Activated CD8-positive, alpha-beta memory T cell treated with anti-CD3 and anti-CD28 coated beads, Interleukin-2, amount 10 ng/mL, durations not matched to agents 7 days and 5 days (primary cell): ENCODE measurements around the gene PDGFD. TPM values are rescaled to one million over a fixed set of nuclear protein-coding genes. Genes with fewer than 3 reads are reported as not detected.

Experiments
- ATAC-seq: fragments of 150-1000 bp; cut with Tn5 transposase; one replicate; pipeline ENCODE4 v1.10.0; 2021; ENCODE audit warnings: moderate library complexity
- CTCF ChIA-PET: fragments of 350-600 bp; sonication (Branson Sonifier 250); formaldehyde crosslinking; loops from one replicate; lab custom pipeline; 2021; ENCODE audit warnings: antibody characterized with exemption; lab: Charles Lee
- DNase-seq: peaks from one replicate; pipeline ENCODE4 v3.0.0-alpha.2; 2020
- H3K27ac Mint-ChIP-seq: one replicate; pipeline ENCODE4 v1.8.0; 2021; ENCODE audit warnings: mild to moderate bottlenecking, mixed read lengths
- H3K27me3 Mint-ChIP-seq: one replicate; pipeline ENCODE4 v1.8.0; 2021; ENCODE audit warnings: mixed read lengths
- H3K36me3 Mint-ChIP-seq: one replicate; pipeline ENCODE4 v1.8.0; 2021; ENCODE audit warnings: mild to moderate bottlenecking, mixed read lengths
- H3K4me1 Mint-ChIP-seq: one replicate; pipeline ENCODE4 v1.8.0; 2021; ENCODE audit warnings: mixed read lengths
- H3K4me3 Mint-ChIP-seq: one replicate; pipeline ENCODE4 v1.8.0; 2021; ENCODE audit warnings: mild to moderate bottlenecking, moderate library complexity, mixed read lengths
- H3K9me3 Mint-ChIP-seq: one replicate; pipeline ENCODE4 v1.8.0; 2022; ENCODE audit warnings: low read depth, mixed read lengths
- total RNA-seq, 2 experiments: library from RNA; stranded (reverse); gene quantifications; one replicate each; pipeline ENCODE4 v1.2.3, GENCODE V29; 2021

The PDGFD gene
- total RNA-seq, 2 experiments from 2014 or later = 0.12 to 0.15 TPM

DNA sequence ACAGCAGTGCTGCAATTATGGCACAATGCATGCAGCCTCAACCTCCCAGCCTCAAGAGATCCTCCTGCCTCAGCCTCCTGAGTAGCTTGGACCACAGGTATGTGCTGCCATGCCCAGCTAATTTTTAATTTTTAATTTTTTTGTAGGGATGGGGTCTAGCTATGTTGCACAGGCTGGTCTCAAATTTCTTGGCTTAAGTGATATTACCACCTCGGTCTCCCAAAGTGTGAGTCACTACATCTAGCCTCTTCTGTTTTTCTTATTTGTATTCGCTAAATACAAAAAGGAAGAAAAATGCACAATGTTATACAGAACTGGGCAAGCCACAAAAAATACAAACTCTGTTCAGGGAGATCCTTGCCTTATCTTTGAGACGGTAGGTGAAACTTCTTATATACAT lies 65.4 kb downstream of the PDGFD start:
- ATAC-seq (no peak), DNase-seq (no peak)
- CTCF ChIA-PET = no interaction called here
- no peaks in the 10 kb centered on the region for H3K27me3 Mint-ChIP-seq
- no peak overlapping the region for H3K27ac Mint-ChIP-seq
- H3K4me1 Mint-ChIP-seq = no peaks in the 10 kb centered on the region
- H3K4me3 Mint-ChIP-seq = no peak overlapping the region
- no peaks in the 10 kb centered on the region for H3K36me3 Mint-ChIP-seq
- H3K9me3 Mint-ChIP-seq = no peaks in the 10 kb centered on the region

DNA sequence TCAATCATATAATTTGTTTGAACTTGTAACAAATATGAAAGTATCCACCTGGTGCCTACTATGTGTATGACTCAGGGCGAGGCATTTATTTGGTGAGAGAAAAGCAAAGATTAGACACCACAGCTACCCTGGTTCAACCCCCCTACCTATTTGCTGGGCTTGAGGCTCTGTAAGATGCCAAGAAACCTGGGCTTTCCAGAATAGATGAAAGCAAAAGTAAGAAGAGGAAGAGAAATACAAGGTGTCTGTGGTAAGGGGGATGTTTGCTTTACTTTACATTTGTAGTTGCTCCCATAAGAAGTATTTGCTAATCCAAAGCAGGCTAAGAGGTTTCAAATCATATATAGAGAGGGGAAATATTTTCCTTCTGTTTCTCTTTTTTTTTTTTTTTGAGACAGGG lies 65.8 kb downstream of the PDGFD start:
- H3K4me3 Mint-ChIP-seq = no peak overlapping the region

DNA sequence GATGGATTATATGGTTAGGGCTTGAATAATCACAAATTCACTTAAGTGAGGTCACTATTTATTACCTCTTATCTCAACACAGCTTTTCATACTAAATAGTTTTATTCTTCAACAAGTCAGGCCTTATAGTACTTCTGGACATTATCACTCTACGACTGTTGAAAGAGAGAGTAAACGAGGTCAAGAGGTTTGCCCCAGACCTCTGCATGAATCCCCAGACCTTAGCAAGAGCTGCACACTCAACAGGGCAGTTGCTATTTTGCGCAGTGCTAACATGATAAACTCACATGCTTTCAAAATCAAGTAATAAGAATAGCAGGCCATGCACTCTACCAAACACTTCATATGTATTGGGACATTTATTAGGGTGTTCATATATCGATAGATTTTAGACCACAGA lies 67.0 kb downstream of the PDGFD start:
- no peak overlapping the region for H3K4me3 Mint-ChIP-seq
- no peaks in the 10 kb centered on the region for H3K4me1 Mint-ChIP-seq
- H3K9me3 Mint-ChIP-seq = no peaks in the 10 kb centered on the region
- no peaks in the 10 kb centered on the region for H3K36me3 Mint-ChIP-seq
- CTCF ChIA-PET = no interaction called here
- no peaks in the 10 kb centered on the region for H3K27me3 Mint-ChIP-seq
- no peak for DNase-seq
- ATAC-seq = no peak
- no peak overlapping the region for H3K27ac Mint-ChIP-seq

More for the DNA sequence above, 65.8 kb downstream of the PDGFD start:
- no peaks in the 10 kb centered on the region for H3K4me1 Mint-ChIP-seq
- H3K9me3 Mint-ChIP-seq = no peaks in the 10 kb centered on the region
- no peak overlapping the region for H3K27ac Mint-ChIP-seq
- ATAC-seq (no peak), DNase-seq (no peak)
- no peaks in the 10 kb centered on the region for H3K27me3 Mint-ChIP-seq
- CTCF ChIA-PET = no interaction called here
- no peaks in the 10 kb centered on the region for H3K36me3 Mint-ChIP-seq

DNA sequence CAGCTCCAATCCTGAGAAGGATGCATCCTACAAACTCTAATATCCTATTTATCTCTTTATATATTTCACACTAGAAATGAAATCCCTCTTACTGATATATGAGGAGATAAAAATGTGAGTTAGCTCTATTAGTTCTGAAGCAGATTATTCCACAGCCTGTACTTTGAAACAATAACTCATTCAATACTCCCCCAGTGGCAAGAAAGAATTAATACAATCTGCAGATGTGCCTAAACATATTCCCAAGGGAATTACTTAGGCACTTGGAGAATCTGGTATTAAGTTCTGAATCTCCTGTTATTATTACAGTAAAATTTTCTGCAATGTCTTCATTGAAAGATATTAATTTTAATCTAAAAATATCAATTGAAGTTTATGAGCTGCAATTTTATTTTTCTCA lies 68.2 kb downstream of the PDGFD start:
- no peak overlapping the region for H3K4me3 Mint-ChIP-seq

DNA sequence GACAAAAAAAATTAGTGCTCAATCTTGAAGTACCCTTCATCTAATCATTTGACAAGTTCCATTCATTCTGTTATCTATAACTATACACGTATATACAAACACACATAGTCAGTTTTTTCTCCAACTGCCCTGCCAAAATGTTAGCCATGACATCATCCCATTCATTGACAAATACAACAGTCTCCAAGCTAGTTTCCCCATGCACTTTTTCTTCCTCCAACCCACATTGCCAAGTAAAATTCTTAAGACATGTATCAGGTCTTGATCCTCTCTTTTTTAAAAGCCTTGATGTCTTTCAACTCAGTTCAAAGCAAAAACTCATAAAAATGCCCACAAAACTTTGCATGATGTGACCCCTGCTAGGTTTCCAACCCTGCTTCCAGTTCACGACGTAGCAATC lies 69.4 kb downstream of the PDGFD start:
- no peaks in the 10 kb centered on the region for H3K9me3 Mint-ChIP-seq
- H3K4me3 Mint-ChIP-seq = no peak overlapping the region
- ATAC-seq (no peak), DNase-seq (no peak)
- H3K36me3 Mint-ChIP-seq = no peaks in the 10 kb centered on the region
- no peaks in the 10 kb centered on the region for H3K27me3 Mint-ChIP-seq
- no peaks in the 10 kb centered on the region for H3K4me1 Mint-ChIP-seq
- no peak overlapping the region for H3K27ac Mint-ChIP-seq
- CTCF ChIA-PET = no interaction called here

More for the DNA sequence above, 68.2 kb downstream of the PDGFD start:
- H3K9me3 Mint-ChIP-seq = no peaks in the 10 kb centered on the region
- CTCF ChIA-PET = no interaction called here
- no peak for DNase-seq
- no peaks in the 10 kb centered on the region for H3K36me3 Mint-ChIP-seq
- no peaks in the 10 kb centered on the region for H3K27me3 Mint-ChIP-seq
- H3K4me1 Mint-ChIP-seq = no peaks in the 10 kb centered on the region
- H3K27ac Mint-ChIP-seq = no peak overlapping the region
- no peak for ATAC-seq

DNA sequence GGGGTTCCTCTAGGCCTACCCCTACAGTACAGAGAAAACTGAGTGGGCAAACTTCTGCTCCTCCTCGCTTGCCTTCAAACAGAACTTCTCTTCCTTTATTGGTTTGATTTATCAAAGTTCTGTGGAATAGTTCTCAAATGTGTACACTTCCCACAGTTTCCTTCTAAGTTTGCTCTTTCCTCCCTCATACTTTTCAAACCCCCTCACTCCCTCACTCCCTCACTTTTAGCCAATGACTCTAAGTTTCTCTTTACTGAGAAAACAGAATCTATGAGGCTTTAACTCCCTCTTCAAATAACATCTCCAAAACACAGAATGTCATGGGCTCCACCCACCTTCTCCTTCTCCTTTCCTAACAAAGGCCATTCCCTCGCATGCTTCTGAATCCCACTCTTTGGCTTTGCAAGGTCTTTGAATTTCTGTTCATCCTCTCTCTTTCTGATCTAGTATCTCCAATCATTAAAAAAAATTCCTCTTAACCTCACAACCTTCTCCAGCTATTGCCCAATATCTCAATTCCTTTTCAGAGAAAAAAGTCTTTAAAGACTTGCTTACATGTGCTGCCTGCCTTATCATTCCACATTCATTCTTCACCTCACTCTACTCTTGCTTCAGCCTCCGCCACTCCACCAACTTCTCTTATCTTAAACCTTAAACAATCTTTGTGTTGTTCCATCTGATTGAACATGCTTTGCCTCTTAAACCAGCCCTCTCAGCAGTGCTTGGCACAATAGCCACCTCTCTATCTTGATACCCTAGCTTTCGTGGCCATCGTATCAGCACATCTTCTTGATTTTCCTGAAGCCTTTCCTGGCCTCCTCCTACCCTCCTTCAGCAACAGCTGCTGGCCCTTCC lies 70.3 kb downstream of the PDGFD start:
- H3K27ac Mint-ChIP-seq = no peak overlapping the region
- no peaks in the 10 kb centered on the region for H3K36me3 Mint-ChIP-seq
- DNase-seq (no peak), ATAC-seq (no peak)
- H3K9me3 Mint-ChIP-seq = no peaks in the 10 kb centered on the region
- H3K27me3 Mint-ChIP-seq = no peaks in the 10 kb centered on the region
- no peaks in the 10 kb centered on the region for H3K4me1 Mint-ChIP-seq
- CTCF ChIA-PET = no interaction called here
- H3K4me3 Mint-ChIP-seq = no peak overlapping the region

DNA sequence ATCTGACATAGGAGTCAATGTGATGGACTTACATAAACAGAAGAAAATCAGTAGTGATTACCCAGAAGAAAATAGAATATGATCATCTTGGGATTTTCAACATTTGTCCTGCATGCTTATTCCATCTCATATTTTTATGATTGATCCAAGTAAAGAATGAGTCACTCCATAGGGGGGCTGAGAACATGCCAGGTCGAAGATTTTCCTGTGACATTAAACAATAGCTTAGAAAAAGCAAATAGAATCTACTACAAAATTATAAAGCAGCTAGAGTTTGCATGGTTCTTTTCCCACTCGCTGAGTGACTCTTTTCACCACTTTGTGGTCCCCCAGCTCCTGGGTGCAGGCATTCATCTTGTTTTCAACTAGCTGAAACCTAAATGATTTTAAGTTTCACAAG lies 71.2 kb downstream of the PDGFD start:
- no peaks in the 10 kb centered on the region for H3K9me3 Mint-ChIP-seq
- H3K27me3 Mint-ChIP-seq = no peaks in the 10 kb centered on the region
- H3K4me3 Mint-ChIP-seq = no peak overlapping the region
- H3K36me3 Mint-ChIP-seq = no peaks in the 10 kb centered on the region
- CTCF ChIA-PET = no interaction called here
- ATAC-seq = no peak
- DNase-seq = no peak
- no peak overlapping the region for H3K27ac Mint-ChIP-seq
- H3K4me1 Mint-ChIP-seq = no peaks in the 10 kb centered on the region

DNA sequence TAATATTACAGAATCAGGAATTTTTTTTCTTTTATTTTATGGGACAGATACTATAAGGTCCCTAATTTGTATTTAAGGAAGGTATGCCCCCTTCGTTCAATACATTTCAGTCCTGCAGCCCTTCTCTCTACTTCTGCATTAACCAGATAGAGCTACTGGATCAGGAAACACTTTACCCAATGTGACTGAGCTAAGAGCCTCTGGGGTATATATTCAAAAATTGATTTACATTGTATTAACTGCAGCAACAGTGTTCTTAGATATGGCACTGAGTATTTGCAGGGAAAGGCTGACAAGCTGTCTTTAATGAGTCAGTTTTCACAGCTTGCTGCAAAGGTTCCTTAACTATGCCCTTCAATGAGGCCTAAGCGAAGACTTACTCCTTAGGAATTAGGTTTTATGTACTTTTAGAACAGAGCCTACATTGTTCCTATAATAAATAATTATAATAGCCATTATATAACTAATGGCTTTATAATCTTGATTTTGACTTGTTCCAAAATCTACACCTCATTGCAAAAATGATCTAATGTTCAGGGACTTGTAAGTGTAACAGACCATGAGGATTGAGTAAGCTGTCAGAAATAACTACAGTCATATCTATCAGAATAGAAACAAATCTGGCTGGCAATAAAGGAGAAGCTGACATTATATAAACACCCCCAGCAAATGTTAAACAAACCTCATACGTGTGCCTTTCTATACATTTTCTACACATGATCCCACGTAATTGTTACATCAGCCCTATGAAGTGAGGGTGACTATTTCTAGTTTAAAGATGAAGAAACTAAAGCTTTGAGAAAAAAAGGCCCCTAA lies 72.5 kb downstream of the PDGFD start:
- CTCF ChIA-PET = no interaction called here
- no peak for ATAC-seq
- no peaks in the 10 kb centered on the region for H3K9me3 Mint-ChIP-seq
- no peak overlapping the region for H3K4me3 Mint-ChIP-seq
- no peak for DNase-seq
- H3K27ac Mint-ChIP-seq = no peak overlapping the region
- no peaks in the 10 kb centered on the region for H3K36me3 Mint-ChIP-seq
- no peaks in the 10 kb centered on the region for H3K27me3 Mint-ChIP-seq
- H3K4me1 Mint-ChIP-seq = no peaks in the 10 kb centered on the region

DNA sequence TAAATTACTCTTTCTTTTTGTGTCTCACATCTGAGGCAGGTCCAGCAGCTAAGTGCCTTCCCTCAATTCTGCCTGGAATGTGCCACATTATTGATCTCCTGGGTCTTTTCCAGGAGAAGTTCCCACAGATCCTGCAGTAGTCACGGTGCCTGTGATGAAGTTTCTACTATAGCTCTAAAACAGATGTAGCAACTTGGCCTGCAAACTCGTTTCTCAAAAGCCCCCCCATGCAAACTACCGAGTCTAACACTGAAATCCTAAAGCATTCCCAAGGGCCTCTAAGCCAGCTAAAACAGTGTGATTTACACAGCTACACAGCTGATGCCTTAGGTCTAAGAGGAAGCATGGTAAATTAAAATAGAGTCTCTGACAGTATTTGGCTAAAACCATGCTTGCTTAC lies 73.2 kb downstream of the PDGFD start:
- no peaks in the 10 kb centered on the region for H3K27me3 Mint-ChIP-seq
- DNase-seq = no peak
- no peak overlapping the region for H3K4me3 Mint-ChIP-seq
- H3K36me3 Mint-ChIP-seq = no peaks in the 10 kb centered on the region
- H3K9me3 Mint-ChIP-seq = no peaks in the 10 kb centered on the region
- H3K4me1 Mint-ChIP-seq = no peaks in the 10 kb centered on the region
- ATAC-seq = no peak
- no peak overlapping the region for H3K27ac Mint-ChIP-seq
- CTCF ChIA-PET = no interaction called here

DNA sequence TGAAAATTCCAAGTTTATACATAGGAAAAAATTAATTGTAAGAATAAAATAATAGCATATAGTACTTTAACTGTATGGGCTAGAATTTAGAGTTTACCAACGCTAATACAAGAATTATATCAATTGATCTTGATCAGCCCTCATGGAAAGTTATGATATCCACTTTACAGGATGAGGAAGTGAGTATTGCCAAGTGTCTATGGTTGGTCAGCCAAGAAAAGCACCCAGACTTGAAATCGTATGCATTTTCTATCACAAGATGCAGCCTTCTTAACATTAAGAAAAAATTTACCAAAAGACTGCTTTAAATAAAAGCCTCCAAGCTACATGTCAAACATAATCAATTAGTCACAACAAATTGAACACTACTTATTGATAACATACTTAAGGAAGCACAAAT lies 74.5 kb downstream of the PDGFD start:
- no peaks in the 10 kb centered on the region for H3K36me3 Mint-ChIP-seq
- DNase-seq = no peak
- ATAC-seq = no peak
- H3K4me1 Mint-ChIP-seq = no peaks in the 10 kb centered on the region
- H3K9me3 Mint-ChIP-seq = no peaks in the 10 kb centered on the region
- no peak overlapping the region for H3K27ac Mint-ChIP-seq
- no peak overlapping the region for H3K4me3 Mint-ChIP-seq
- no peaks in the 10 kb centered on the region for H3K27me3 Mint-ChIP-seq
- CTCF ChIA-PET = no interaction called here

DNA sequence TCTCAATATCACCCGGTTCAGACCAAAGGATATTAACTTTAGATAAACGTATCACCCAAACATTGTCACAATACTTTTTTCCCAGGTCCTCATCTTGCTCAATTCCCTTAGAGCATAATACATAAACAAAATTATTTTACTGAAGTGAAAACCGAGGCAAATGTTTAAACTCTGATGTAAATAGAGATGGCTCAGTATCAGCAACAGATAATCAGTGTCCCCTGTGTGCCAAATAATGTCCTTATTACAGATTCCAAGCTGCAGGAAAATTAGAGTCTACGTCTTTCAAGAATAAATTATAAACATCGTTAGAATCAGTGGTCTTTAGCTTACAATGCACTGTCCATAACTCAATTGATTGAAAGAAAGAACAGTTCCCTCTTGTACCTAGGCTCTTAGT lies 77.3 kb downstream of the PDGFD start:
- Mint-ChIP-seq H3K27me3 (no peaks in the 10 kb centered on the region), H3K4me1 (no peaks in the 10 kb centered on the region), H3K36me3 (no peaks in the 10 kb centered on the region), H3K27ac (no peak overlapping the region), H3K4me3 (no peak overlapping the region), H3K9me3 (no peaks in the 10 kb centered on the region)
- DNase-seq = no peak
- ATAC-seq = no peak
- CTCF ChIA-PET = no interaction called here

DNA sequence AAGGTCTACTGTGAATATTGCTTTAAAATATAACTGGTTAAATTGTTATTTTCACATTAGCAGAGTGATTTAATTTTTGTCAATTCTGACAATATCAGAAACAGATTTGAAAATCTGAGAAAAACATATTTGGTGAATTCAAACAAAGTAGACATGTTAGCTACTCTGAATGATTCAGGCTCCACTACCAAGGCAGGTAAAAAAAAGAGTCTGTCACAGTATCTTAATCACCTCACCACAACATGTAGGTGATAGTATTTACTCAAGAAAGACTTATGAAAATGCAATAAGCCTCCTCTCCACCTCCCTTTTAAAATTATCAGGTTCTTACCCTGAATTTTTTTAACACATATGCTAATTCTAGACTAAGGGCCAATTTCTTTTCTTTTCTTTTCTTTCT lies 85.0 kb downstream of the PDGFD start:
- CTCF ChIA-PET = no interaction called here
- no peaks in the 10 kb centered on the region for H3K4me1 Mint-ChIP-seq
- H3K27me3 Mint-ChIP-seq = no peaks in the 10 kb centered on the region
- DNase-seq = no peak
- no peak overlapping the region for H3K4me3 Mint-ChIP-seq
- no peaks in the 10 kb centered on the region for H3K36me3 Mint-ChIP-seq
- H3K9me3 Mint-ChIP-seq = no peaks in the 10 kb centered on the region
- H3K27ac Mint-ChIP-seq = no peak overlapping the region
- no peak for ATAC-seq

DNA sequence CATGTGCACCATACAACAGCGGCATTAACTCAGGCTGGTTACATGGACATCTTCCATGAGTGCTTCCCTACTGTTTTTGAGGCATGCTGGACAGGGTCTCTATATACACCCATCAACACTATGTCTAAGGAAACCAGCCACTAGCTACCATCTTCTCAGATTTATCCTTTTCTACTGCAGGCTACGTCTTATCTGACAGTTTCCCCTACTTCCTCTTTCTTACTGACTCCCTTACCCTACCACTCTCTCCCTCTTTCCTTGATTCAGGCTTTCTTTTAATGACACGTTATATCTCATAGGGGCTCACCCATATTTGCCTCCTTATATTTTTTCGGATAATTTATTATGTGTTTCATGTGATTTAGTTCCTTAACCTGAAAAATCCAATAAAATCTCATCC lies 85.7 kb downstream of the PDGFD start:
- CTCF ChIA-PET = no interaction called here
- Mint-ChIP-seq H3K36me3 (no peaks in the 10 kb centered on the region), H3K4me1 (no peaks in the 10 kb centered on the region), H3K27me3 (no peaks in the 10 kb centered on the region), H3K4me3 (no peak overlapping the region), H3K27ac (no peak overlapping the region), H3K9me3 (no peaks in the 10 kb centered on the region)
- no peak for ATAC-seq
- DNase-seq = no peak

DNA sequence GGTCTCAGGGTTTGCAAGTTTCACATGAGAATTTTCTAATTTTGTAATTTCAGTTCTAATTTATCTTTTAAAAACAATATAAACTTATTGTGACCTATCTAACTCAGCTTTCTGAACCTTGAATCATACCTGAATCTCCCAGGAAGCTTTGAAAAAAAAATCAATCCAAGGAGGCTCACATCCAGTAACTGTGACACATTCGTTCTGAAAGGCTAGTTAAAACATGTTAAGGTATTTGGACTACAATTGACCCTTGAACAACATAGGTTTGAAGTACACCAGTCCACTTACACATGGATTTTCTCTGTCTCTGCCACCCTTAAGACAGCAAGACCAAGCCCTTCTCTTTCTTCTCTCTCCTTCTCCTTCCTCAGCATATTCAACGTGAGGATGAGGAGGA lies 87.5 kb downstream of the PDGFD start:
- Mint-ChIP-seq H3K27ac (no peak overlapping the region), H3K4me3 (no peak overlapping the region), H3K36me3 (no peaks in the 10 kb centered on the region), H3K4me1 (no peaks in the 10 kb centered on the region), H3K27me3 (no peaks in the 10 kb centered on the region), H3K9me3 (no peaks in the 10 kb centered on the region)
- ATAC-seq (no peak), DNase-seq (no peak)
- CTCF ChIA-PET = no interaction called here
